GM12878 (cell line): ENCODE measurements around the gene SP110. TPM values are rescaled to one million over a fixed set of nuclear protein-coding genes. Genes with fewer than 3 reads are reported as not detected.
A peak's percentile ranks its signal among the peaks of the same experiment; 100 is the strongest.

Experiments used
- BHLHE40 ChIP-seq, 2 experiments: fragments of 450-650 bp in 1 of 2; IDR thresholded peaks; 2 replicates each; pipeline ENCODE4 v1.6.1; 2011 to 2017; ENCODE audit warnings: low read depth in 2 of 2, borderline replicate concordance in 1 of 2, improper control_type of control experiment in 1 of 2, low read length in 1 of 2, mild to moderate bottlenecking in 1 of 2
- CBFB ChIP-seq: IDR thresholded peaks from 2 replicates; pipeline ENCODE4 v1.6.1; 2016; ENCODE audit warnings: antibody characterized with exemption, low read depth
- CHD4 ChIP-seq: fragments of 200-600 bp; sonication (generic); IDR thresholded peaks from 2 replicates; pipeline ENCODE4 v1.6.1; 2016; ENCODE audit warnings: mild to moderate bottlenecking
- FOS ChIP-seq: IDR thresholded peaks from 3 replicates; pipeline ENCODE4 v1.6.1; 2011; ENCODE audit warnings: borderline replicate concordance; ENCODE audit not compliant: insufficient read length; ENCODE audit errors: extremely low read depth
- IKZF1 ChIP-seq: fragments of 450-650 bp; conservative IDR thresholded peaks from 2 replicates; pipeline ENCODE4 v1.6.1; 2017; ENCODE audit warnings: antibody characterized with exemption, mild to moderate bottlenecking
- IKZF2 ChIP-seq, 2 experiments: fragments of 450-650 bp; IDR thresholded peaks; 2 replicates each; pipeline ENCODE4 v1.6.1; 2017; ENCODE audit warnings: mild to moderate bottlenecking in 2 of 2, moderate library complexity in 2 of 2
- MYC ChIP-seq: IDR thresholded peaks from 2 replicates; pipeline ENCODE4 v1.6.1; 2011; ENCODE audit warnings: mild to moderate bottlenecking, low read length, moderate library complexity, inconsistent platforms; ENCODE audit not compliant: insufficient read depth, insufficient replicate concordance, insufficient read length, severe bottlenecking
- NBN ChIP-seq: fragments of 450-650 bp; IDR thresholded peaks from 2 replicates; pipeline ENCODE4 v1.6.1; 2016
- RFX5 ChIP-seq: IDR thresholded peaks from 2 replicates; pipeline ENCODE4 v1.6.1; 2011; ENCODE audit warnings: low read depth, low read length, improper control_type of control experiment
- SIN3A ChIP-seq: IDR thresholded peaks from 2 replicates; pipeline ENCODE4 v1.6.1; 2012; ENCODE audit warnings: low read depth, low read length, improper control_type of control experiment
- SMARCA5 ChIP-seq: fragments of 450-650 bp; IDR thresholded peaks from 2 replicates; pipeline ENCODE4 v1.6.1; 2017; ENCODE audit warnings: mild to moderate bottlenecking
- SUZ12 ChIP-seq: fragments of 200-600 bp; sonication (generic); IDR thresholded peaks from one replicate; pipeline ENCODE4 v1.6.1; 2018; ENCODE audit warnings: antibody characterized with exemption, mild to moderate bottlenecking; ENCODE audit not compliant: unreplicated experiment
- TBL1XR1 ChIP-seq: IDR thresholded peaks from 2 replicates; pipeline ENCODE4 v1.6.1; 2012; ENCODE audit warnings: low read depth, low read length, improper control_type of control experiment
- WRNIP1 ChIP-seq: IDR thresholded peaks from 2 replicates; pipeline ENCODE4 v1.6.1; 2011; ENCODE audit warnings: low read depth, low read length, improper control_type of control experiment, borderline replicate concordance
- polyA plus RNA-seq, 11 experiments: library from polyadenylated mRNA; depleted of rRNA in 4 of 11; unstranded in 6 of 11; stranded (reverse) in 5 of 11; fragments of >200 nt; fragmentation: Nextera tagmentation in 4 of 11; fragmentation: Illumina TruSeq in 1 of 11; extraction: Ambion mirVana in 4 of 11; extraction: Trizol in 1 of 11; gene quantifications; 1 replicate in 1 of 11; 2 replicates in 10 of 11; pipeline versions ENCODE4 v1.2.1 to v1.2.3, GENCODE V29; 2011 to 2016; ENCODE audit warnings: inconsistent platforms in 2 of 11, missing spikeins in 2 of 11, low read depth in 1 of 11
- total RNA-seq, 4 experiments: library from RNA; depleted of rRNA in 3 of 4; stranded (reverse); fragments of >200 nt in 3 of 4; fragmentation: Illumina TruSeq in 1 of 4; extraction: Trizol in 1 of 4; gene quantifications; 2 replicates each; pipeline versions ENCODE4 v1.2.1 to v1.2.3, GENCODE V29; 2013 to 2021
- TF ChIP-seq, protein P1 (sequence below): fragments of 150-350 bp; IDR thresholded peaks from 2 replicates; pipeline ENCODE4 v1.6.1; 2014; ENCODE audit warnings: mild to moderate bottlenecking, low read depth, low read length
- TF ChIP-seq, protein P2 (sequence below): IDR thresholded peaks from 2 replicates; pipeline ENCODE4 v1.6.1; 2012; ENCODE audit warnings: low read length, inconsistent platforms
- TF ChIP-seq, protein P3 (sequence below): IDR thresholded peaks from 2 replicates; pipeline ENCODE4 v1.6.1; 2012; ENCODE audit warnings: low read depth, low read length, improper control_type of control experiment
- TF ChIP-seq, protein P4 (sequence below): fragments of 450-650 bp; IDR thresholded peaks from 2 replicates; pipeline ENCODE4 v1.6.1; 2017; ENCODE audit warnings: mild to moderate bottlenecking, low read depth, inconsistent platforms; ENCODE audit not compliant: poor library complexity, severe bottlenecking
- TF ChIP-seq, protein P5 (sequence below): fragments of 450-650 bp; IDR thresholded peaks from 2 replicates; pipeline ENCODE4 v1.6.1; 2017; ENCODE audit warnings: low read depth, mild to moderate bottlenecking, moderate library complexity
- TF ChIP-seq, protein P6 (sequence below): IDR thresholded peaks from 2 replicates; pipeline ENCODE4 v1.6.1; 2011; ENCODE audit warnings: mild to moderate bottlenecking, low read depth, low read length, moderate library complexity; ENCODE audit not compliant: insufficient replicate concordance
- TF ChIP-seq, protein P7 (sequence below): IDR thresholded peaks from 2 replicates; pipeline ENCODE4 v1.6.1; 2012; ENCODE audit warnings: low read depth, low read length, improper control_type of control experiment

Gene SP110
- total and polyA plus RNA-seq, 10 of the 15 experiments (the other 5 are each of a cell fraction or from before 2014, with no cell fraction given), result 81.2 to 149 (median 100) TPM

DNA sequence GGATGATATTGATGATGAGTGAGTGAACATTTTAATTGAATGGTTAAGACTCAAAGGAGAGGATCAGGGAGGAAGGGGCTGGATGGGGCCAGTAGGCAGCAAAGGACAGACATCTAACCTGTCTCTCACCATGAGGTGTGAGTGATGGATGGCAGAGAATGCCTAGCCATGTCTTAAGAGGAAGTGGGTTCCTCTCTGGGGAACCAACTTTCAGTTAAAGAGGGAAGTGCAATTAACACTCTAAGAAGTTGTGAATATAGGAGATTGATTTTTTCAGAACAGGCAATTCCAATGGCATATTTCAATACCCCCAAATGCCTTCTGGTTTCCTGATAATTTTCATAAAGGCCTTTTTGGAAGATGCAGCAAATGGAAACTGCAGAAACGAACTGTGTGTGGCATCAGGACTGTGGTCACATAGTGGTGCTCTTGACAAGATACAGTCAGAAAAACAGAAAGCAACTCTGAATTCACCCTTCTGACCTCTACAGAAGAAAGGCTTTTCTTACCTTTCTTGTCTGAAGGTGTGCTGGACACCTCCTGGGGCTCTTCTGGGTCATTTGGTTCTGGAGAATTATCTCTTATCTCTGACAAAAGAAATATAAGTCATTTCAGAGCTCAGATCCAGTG is 10.2 kb downstream of the SP110 start (continued):
- TF ChIP-seq WRNIP1, result no peak
- TF ChIP-seq NBN, result 0 out of 2 replicates have a peak, but pooled peaks have one; percentile 32
- TF ChIP-seq CHD4, result no peak
- no peak for TF ChIP-seq SMARCA5
- TF ChIP-seq, protein P1, sequence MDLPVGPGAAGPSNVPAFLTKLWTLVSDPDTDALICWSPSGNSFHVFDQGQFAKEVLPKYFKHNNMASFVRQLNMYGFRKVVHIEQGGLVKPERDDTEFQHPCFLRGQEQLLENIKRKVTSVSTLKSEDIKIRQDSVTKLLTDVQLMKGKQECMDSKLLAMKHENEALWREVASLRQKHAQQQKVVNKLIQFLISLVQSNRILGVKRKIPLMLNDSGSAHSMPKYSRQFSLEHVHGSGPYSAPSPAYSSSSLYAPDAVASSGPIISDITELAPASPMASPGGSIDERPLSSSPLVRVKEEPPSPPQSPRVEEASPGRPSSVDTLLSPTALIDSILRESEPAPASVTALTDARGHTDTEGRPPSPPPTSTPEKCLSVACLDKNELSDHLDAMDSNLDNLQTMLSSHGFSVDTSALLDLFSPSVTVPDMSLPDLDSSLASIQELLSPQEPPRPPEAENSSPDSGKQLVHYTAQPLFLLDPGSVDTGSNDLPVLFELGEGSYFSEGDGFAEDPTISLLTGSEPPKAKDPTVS, result no peak
- TF ChIP-seq IKZF1, result peak; percentile 87
- TF ChIP-seq, protein P2, sequence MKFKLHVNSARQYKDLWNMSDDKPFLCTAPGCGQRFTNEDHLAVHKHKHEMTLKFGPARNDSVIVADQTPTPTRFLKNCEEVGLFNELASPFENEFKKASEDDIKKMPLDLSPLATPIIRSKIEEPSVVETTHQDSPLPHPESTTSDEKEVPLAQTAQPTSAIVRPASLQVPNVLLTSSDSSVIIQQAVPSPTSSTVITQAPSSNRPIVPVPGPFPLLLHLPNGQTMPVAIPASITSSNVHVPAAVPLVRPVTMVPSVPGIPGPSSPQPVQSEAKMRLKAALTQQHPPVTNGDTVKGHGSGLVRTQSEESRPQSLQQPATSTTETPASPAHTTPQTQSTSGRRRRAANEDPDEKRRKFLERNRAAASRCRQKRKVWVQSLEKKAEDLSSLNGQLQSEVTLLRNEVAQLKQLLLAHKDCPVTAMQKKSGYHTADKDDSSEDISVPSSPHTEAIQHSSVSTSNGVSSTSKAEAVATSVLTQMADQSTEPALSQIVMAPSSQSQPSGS, result no peak
- TF ChIP-seq BHLHE40 (IDR thresholded peaks at IDR 0.05; ENCODE audit: borderline replicate concordance in 1 of 2, low read depth in 2 of 2, low read length in 1 of 2), result peak in 1 of 2 experiments; percentile 48; a peak in 1 of 4 replicates
- TF ChIP-seq, protein P3, sequence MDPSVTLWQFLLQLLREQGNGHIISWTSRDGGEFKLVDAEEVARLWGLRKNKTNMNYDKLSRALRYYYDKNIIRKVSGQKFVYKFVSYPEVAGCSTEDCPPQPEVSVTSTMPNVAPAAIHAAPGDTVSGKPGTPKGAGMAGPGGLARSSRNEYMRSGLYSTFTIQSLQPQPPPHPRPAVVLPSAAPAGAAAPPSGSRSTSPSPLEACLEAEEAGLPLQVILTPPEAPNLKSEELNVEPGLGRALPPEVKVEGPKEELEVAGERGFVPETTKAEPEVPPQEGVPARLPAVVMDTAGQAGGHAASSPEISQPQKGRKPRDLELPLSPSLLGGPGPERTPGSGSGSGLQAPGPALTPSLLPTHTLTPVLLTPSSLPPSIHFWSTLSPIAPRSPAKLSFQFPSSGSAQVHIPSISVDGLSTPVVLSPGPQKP, result no peak
- TF ChIP-seq RFX5, result no peak
- TF ChIP-seq, protein P4, sequence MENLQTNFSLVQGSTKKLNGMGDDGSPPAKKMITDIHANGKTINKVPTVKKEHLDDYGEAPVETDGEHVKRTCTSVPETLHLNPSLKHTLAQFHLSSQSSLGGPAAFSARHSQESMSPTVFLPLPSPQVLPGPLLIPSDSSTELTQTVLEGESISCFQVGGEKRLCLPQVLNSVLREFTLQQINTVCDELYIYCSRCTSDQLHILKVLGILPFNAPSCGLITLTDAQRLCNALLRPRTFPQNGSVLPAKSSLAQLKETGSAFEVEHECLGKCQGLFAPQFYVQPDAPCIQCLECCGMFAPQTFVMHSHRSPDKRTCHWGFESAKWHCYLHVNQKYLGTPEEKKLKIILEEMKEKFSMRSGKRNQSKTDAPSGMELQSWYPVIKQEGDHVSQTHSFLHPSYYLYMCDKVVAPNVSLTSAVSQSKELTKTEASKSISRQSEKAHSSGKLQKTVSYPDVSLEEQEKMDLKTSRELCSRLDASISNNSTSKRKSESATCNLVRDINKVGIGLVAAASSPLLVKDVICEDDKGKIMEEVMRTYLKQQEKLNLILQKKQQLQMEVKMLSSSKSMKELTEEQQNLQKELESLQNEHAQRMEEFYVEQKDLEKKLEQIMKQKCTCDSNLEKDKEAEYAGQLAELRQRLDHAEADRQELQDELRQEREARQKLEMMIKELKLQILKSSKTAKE, result peak; percentile 80
- TF ChIP-seq, protein P5, sequence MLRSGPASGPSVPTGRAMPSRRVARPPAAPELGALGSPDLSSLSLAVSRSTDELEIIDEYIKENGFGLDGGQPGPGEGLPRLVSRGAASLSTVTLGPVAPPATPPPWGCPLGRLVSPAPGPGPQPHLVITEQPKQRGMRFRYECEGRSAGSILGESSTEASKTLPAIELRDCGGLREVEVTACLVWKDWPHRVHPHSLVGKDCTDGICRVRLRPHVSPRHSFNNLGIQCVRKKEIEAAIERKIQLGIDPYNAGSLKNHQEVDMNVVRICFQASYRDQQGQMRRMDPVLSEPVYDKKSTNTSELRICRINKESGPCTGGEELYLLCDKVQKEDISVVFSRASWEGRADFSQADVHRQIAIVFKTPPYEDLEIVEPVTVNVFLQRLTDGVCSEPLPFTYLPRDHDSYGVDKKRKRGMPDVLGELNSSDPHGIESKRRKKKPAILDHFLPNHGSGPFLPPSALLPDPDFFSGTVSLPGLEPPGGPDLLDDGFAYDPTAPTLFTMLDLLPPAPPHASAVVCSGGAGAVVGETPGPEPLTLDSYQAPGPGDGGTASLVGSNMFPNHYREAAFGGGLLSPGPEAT, result peak; percentile 14; the same call in 1 of the 2 replicates
- no peak for TF ChIP-seq CBFB
- TF ChIP-seq, protein P6, sequence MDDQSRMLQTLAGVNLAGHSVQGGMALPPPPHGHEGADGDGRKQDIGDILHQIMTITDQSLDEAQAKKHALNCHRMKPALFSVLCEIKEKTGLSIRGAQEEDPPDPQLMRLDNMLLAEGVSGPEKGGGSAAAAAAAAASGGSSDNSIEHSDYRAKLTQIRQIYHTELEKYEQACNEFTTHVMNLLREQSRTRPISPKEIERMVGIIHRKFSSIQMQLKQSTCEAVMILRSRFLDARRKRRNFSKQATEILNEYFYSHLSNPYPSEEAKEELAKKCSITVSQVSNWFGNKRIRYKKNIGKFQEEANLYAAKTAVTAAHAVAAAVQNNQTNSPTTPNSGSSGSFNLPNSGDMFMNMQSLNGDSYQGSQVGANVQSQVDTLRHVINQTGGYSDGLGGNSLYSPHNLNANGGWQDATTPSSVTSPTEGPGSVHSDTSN, result peak; percentile 90
- no peak for TF ChIP-seq MYC
- TF ChIP-seq, protein P7, sequence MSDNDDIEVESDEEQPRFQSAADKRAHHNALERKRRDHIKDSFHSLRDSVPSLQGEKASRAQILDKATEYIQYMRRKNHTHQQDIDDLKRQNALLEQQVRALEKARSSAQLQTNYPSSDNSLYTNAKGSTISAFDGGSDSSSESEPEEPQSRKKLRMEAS, result no peak
- TF ChIP-seq IKZF2 (IDR thresholded peaks at IDR 0.05), result peak; percentile 61 to 69; a peak in 3 of 4 replicates
- TF ChIP-seq SUZ12, result no peak
- TF ChIP-seq TBL1XR1, result no peak
- TF ChIP-seq SIN3A, result no peak
- TF ChIP-seq FOS, result no peak
